GM21723 (cell line): Measurements from ENCODE around the gene TK2.
"Not testable (repeated sequence)": the region's sequence is repeated elsewhere in the genome, so short reads cannot be mapped to it uniquely, and the experiment has no call there.

ENCODE experiments used
- ATAC-seq: cut with Tn5 transposase; IDR thresholded peaks from one replicate; pipeline ENCODE4 v1.9.1; 2021; ENCODE audit warnings: mild to moderate bottlenecking, moderate library complexity; ENCODE audit not compliant: unreplicated experiment

The TK2 gene

DNA sequence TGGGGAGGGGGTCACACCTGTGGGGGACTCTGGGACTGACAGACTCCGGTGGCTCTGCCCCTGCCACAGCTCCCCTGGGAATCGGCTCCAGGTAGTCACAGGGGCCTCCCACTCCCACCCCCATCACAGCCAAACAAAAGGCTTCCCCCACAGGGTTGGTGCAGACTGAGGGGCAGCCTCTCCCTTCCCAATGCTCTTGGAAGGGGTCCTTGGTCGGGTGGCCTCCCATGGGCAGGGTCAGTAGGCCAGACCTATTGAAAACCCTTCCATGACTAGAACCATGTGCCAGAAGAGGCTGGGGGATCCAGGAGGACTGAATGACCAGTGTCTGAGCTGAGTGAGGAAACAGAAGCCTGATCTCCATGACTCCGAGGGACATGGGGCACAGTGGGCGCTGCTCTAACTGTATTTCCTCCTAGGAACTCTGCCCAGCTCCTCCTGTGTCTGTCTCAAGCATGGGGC lies 28.6 kb downstream of the TK2 start:
- no peak for ATAC-seq

DNA sequence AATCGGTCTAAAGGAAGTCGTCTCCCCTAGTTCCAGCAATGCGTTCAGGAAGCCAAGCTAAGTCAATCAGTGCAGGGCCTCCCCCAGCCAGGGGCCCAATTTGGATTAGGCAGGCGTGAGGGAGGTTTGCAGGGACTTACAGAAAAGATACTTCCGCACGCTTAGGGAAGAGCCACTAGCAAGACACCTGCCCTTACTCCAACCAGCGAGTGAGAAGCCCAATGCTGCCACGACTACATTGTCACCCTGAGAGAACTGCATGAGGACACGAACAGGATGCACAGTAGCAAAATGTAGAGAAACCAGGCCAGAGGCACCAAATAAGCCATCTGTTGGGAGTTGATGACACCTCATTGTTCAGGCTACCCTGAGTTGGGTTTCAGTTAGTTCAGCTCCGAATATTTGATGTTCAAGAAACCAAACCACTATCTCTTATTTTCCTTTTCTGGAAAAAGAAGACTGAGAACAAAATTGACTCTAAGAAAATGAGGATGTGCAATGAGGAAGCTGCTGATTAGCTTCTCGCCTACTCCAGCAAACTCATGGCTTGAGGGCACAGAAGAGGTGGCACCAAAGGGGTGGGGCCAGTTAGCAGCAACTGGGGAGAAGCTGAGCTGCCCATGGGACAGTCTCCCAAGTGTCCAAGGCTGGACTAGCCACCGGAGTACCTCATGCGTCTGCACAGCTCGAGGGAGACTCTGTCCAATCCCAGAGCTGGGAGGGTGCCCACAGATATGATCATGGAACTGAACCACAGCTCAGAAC lies 29.3 kb downstream of the TK2 start:
- ATAC-seq: no peak

DNA sequence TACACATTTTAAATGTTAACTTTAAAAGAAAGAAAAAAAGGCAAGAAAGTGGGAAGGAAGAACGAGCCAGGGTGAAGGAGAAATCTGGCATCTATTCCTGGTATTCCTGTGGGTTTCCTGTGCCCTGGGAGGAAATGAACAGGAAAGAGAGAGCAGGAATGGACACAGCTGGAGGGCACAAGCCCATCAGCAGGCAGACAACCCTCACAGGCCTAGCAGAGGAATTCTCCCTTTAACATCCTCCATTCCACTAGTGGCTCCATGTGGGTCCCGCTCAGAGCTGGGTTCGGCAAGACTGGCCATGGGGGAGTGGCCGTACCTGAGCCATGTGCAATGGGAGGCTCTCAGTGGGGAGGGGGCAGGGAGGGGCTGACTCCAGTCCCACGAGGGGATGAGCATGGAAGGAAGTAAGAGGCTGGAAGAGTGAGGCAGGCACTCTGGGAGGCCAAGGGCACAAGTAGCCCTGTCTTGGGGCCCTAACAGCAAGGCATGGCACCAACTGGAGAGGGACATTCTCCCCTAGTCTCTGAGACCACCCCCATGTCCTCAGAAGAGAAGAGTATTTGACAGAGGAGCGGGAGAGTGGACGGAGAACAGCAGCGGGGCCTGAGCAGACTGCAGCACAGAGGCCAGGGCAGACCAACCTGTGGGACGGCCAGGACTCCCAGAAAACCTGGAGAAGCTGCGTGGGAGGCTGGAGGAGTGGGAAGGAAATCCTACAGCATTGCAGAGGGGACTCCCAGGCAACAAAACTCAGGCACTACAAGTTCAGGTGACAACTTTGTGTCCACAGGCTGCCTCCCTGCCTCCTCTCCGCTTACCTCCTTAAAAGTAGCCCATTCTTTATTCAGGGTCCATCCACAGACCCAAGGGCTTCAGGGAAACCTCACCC lies 30.2 kb downstream of the TK2 start:
- no peak for ATAC-seq

DNA sequence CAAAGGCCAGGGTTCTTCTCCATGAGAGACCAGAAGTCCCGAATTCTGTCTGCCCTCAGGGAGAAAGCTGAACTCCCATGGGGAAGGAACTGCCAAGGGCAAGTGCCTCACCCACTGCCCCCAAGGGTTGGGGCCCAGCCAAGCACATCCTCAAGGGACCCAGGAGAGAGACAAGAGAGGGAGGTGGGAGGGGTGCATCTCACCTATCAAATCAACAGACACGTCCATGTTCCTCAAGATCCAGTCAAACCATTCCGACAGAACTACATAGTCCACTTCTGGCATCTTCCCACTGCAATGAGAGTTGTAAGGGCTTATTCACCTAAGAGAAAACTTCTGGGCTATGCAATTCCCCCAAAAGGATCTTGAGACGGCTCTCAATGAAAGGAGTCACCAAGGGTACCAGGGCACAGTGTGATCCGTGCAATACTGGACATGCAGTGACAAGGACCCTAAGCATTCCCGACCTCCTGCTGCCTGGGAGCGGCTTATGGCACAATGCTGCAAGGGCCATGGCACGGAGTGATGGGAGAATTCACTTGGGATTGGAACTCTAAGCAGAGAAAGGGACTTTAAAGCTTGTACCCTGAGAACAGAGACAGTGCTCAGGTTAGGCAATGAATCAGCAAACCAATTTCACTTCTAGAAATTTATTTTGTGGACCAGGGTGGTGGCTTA lies 32.2 kb downstream of the TK2 start:
- ATAC-seq: no peak

DNA sequence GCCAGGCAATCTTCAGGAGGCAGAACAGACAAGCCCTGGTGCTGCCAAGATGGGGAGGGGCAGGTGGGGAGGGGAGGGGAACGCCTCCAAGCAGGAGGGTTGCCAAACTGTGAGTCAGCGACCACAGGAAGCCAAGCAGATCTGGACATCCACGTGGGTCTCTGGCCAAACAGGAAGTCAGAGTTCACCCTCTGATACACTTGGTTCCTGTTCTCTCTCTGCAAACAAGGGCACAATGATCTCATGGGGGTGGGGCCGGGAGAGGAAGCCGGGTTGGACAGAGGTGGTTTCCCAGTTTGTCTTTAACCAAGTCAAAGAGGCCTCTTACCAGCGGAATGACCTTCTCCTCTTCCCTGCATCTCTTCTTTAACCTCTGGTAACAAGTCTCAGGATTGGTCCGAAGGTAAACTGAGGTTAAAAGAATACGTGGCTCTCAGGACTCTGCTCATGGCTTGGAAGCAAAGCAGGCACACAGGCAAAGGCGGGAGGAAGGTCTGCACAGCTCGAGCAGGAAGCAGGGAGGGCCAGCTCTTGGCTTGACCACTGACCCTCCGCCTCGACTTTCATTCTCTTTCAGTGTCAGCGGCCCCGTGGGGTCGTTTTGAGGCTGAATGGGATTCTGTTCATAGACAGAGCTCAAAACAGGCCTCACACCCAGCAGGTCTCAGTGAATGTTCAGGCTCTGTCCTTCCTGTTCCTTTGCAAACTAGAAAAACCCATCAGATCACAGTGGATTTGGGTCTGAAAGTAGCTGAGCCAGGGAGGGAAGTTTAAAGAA lies 32.9 kb downstream of the TK2 start:
- peak; percentile 96 for ATAC-seq

DNA sequence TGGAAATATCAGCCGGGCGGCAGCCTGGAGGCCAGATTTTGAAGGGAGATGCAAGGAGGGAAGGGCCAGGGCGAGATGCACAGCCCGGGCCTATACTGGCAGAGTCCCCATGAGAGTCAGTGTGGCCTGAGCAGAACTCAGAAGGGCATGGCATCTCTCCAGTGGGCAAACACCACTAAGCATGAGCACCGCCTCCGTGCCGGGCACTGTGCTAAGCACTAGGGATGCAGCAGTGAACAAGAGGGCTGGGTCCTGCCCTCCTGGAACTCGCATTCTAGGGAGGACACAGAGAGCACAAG lies 33.5 kb downstream of the TK2 start:
- no peak for ATAC-seq

DNA sequence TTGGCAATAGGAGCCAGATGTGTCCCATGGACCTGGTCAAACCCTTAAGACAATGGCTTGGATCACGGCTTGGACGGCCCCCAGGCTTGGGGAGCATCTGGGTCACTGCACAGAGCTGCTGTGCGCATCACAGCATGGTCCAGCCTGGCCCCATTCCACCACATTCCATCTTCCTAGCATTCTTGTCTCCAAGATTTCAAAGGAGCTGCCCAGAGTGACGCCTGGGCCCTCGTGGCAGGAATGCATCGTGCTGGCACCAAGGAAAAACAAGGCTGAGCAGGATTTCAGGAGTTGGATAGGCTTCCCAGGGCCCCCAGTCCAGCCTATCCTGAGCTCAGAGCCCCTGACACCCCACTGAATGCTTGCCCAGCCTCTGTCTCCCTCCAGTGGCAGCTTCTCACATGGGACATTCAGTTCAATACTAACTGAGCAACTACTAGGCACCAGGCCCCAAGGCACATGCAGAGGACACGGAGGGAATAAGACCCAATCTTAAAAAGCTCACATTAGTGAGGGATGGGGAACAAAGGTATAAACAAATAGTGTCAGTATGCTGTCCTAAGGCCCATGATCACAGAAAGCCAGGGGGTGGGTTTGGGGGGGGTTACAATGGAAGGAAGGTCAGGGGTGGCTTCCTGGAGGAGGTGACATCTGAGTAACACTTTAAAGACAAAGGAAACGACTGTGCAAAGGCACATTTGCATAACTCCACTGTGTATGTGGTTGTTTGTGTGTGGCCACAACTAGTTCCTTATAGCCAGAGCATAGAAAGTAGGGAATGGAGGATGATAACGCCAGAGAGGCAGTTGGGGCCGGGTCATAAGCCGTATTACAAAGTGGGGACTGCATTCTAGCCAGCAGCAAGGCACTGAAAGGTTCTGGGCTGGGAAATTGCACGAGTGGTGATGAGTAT lies 34.1 kb downstream of the TK2 start:
- peak; percentile 3 for ATAC-seq

DNA sequence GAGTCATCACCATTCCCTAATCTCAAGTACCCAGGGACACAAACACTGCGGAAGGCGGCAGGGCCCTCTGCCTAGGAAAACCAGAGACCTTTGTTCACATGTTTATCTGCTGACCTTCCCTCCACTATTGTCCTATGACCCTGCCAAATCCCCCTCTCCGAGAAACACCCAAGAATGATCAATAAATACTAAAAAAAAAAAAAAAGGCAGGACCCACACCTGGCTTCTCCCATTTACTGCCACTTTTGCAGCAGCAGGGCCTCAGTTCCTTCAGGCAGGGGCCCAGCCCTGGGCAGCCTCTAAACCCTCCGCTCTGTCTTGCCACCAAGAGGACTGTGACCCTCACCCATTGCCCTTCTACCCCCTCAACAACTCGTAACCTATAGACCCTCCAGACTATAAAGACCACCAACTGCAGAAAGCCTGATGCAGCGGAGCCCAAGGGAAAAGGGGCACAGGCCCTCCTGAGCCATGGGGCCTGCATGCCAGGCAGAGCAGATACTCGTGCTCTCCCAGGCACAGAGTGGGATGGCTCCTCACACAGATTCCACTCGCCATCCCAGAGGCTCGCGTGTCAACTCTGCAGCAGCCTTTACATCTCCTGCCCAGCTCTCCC lies 34.8 kb downstream of the TK2 start:
- not testable (repeated sequence) for ATAC-seq

DNA sequence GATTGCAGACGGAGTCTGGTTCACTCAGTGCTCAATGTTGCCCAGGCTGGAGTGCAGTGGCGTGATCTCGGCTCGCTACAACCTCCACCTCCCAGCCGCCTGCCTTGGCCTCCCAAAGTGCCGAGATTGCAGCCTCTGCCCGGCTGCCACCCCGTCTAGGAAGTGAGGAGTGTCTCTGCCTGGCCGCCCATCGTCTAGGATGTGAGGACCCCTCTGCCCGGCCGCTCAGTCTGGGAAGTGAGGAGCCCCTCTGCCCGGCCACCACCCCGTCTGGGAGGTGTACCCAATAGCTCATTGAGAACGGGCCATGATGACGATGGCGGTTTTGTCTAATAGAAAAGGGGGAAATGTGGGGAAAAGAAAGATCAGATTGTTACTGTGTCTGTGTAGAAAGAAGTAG lies 35.5 kb downstream of the TK2 start:
- not testable (repeated sequence) for ATAC-seq

DNA sequence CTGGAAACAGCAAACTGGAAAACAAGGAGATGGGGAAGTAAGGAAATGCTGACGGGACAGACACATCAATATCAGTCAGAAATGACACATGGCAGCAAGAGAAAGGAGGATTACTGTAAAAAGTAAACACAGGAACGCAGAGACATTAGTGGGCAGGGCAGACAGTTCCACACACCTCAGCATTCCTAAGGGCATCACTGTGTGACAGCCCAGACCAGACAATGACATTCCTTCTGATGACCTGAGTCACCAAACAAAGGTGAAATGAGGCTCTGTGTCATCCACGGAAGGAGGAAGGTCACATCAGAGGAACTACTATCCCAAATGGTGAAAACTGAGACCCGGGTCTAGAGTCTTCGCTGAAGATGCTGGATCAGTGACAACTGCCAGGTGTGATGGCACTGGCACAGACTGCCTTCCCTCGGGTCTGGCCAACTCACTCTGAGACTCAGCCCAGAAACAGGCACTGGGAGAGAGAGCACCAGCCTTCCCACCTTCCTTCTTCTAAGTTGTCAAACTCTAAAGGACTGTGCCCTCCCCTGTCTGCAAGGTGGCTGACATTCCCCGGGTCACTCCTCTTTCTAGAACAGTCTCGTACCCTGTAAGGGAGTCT lies 36.7 kb downstream of the TK2 start:
- ATAC-seq: no peak

DNA sequence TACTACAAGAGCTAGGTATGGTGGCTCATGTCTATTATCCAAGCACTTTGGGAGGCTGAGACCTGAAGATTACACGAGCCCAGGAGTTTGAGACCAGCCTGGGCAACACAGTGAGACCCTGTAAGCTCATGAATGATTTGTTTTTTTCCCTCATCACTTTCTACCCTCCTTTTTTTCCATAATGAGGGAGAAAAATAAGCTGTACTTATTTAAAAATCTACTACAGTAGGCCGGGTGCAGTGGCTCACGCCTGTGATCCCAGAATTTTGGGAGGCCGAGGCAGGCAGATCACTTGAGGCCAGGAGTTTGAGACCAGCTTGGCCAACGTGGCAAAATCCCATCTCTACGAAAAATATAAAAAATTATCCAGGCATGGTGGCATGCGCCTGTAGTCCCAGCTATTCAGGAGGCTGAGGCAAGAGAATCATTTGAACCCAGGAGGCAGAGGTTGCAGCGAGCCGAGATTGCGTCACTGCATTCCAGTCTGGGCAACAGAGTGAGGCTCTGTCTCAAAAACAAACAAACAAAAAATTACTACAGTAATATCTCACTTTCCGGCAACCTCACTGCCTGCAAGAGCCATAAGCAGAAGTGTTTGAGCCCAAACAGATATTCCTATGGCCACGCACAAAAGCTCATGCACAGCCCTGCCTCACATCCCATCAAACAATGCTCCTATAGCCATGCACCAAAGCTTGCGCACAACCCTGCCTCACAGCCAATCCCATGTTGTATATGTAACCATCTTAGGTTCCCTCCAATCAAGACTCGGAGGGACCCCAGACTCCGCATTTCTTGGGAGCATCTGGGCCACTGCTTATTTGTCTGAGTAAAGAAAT lies 37.4 kb downstream of the TK2 start:
- ATAC-seq: no peak

DNA sequence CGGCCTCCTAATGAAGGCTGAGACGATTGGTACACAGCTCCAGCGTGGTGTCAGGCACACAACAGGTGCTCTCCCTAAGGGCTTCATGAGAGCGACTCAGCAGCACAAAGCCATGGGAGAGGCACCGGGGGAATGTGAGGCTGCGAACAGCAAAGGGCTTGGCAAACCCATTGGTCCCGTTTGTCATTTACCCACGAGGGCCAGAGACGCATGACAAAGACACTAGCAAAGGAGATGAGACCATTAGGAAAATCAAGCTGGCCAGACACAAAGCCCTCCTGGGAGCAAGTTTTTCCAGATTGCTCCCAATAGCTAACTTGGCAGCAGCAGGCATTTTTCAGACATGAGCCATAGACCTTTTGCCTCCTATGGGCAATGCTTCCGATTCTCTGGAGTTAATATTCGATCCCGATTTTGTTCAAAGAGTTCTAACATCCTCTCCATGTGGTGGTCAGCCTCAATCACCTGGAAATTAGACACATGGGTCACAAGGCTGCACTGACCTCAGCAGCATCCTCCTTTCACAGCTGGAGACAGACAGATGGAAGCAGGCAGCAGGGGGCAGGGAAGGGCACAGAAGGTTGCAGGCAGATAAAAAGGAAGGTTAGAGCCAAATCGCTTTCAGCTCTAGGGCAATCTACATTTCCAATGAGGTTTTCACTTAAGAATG lies 38.2 kb downstream of the TK2 start:
- no peak for ATAC-seq

DNA sequence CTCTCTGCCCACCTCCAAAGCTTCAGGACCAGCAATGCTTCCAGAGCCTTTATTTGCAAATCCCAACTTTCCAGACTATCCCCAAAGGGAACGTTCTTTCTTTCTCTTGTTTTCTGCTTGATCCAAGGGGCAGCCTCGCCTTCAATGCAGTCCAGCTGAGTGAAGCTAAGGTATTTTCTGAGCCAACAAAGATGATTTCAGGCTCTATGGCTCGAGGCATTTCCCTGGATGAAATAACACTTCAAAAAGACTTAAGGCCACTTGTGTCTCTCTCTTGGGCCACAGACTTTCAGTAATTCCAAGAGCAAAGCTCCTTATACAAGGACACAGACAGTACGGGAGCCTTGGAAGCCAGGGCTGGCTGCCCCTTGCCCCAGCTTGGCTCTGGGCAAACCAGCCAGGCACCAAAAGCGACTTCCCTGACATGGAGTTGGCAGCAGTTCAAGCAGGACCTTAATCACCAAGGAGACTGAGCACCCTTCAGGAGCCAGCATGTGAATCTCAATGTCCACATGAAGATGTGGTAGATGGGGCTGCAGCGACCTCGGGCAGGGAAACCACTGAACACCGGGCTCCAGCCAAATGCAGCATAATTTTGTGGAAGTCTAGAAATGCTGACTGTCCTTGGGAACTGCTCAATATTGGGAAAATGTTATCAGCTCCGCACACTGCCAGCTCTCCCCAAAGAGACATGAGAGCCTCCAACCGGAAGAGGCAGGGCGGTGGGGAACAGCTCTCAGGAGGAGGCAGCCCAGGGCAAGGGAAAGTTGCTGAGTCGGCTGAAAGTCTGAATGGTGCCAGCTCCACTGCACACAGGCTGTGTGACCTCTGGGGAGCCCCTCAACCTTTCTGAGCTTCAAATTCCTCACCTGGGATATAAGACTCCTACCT lies 39.0 kb downstream of the TK2 start:
- ATAC-seq: no peak

DNA sequence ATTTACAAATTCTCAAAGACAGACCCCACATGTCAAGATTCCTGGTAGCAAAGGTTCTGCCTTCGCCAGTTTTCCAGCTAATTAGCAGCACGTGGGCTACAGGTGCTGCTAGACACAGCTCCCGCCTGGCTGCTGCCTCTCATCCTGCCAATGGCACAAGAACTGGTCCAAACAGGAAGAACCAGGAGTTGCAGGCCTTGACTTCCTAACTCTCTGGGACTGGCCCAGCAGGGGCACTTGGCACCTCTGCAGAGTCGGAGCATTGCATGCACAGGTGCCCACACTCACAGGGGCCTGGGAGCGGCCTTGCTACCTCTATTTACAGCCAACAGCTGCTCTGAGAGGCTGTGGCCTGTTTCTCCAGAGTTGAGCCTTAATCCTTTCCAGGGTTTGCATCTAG lies 39.6 kb downstream of the TK2 start:
- ATAC-seq: no peak

DNA sequence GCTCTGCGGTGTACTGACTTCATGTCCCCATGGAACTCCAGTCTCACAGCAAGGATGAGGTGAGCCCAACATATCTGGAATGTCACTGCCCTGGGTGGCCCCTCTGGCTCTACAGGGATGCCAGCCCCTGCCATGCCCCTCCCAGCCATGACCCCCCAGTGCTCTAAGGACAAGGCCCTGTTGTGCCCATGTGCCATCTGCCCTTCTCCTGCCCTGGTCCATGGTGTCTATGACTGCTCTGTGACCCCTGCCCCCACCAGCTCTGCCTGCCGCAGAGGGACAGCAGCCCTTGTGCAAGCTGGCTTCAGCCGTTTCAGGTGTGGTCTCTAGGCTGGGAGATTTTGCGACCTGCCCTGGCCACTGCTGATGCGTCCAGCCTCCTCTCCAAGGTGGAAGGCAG lies 40.3 kb downstream of the TK2 start:
- ATAC-seq: no peak

DNA sequence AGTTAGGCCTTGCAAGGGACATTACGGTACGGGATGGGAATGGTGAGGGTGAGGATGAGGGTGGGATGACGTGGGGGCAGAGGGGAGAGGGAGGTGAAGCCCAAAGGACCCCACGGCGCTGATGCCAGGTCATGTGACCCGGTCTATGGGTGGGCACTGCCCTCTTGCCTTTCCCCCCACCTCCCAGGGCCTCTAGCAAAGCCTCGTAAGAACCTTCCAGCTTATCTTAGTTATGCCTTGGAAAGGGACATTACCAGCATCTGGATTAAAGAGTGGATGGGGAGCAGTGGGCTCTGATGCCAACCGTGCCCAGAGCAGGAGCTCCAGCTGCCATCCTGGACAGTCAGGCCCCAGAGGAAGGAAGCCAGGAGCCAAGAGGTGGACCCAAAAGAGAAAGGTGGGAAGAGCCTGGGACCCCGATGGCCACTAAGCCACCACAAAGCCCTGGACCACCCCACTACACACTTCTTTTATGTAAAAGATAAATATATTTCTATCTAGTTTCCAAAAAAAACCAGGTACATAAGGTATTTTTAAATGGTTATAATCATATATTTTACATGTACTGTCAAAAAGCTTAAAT lies 40.9 kb downstream of the TK2 start:
- no peak for ATAC-seq
